Peyer's patch (tissue), 4 donors: ENCODE results near the gene CNOT6L.

ENCODE experiments used
- CTCF ChIP-seq, 6 experiments: fragments of 450-650 bp in 4 of 6; fragments of 200-600 bp in 2 of 6; sonication (generic) in 1 of 6; IDR thresholded peaks; one replicate each; pipeline ENCODE4 v1.5.1; 2017 to 2019; ENCODE audit warnings: antibody characterized with exemption in 6 of 6, mild to moderate bottlenecking in 3 of 6, moderate library complexity in 1 of 6
- POLR2A ChIP-seq, 2 donors: fragments of 450-650 bp; IDR thresholded peaks; one replicate each; pipeline ENCODE4 v1.5.1; 2017; ENCODE audit warnings: antibody characterized with exemption in 2 of 2, mild to moderate bottlenecking in 2 of 2, moderate library complexity in 2 of 2

GRCh38 chr4:77761595-77761994, 57.6 kb downstream of the CNOT6L start:
- TF ChIP-seq CTCF (IDR thresholded peaks at IDR 0.05): no peak
- TF ChIP-seq POLR2A (IDR thresholded peaks at IDR 0.05): no peak
